RKO (cell line): ENCODE measurements around the gene EXD3.

Experiments
- DNase-seq: peaks from one replicate; pipeline ENCODE4 v3.0.0-alpha.2; 2016; ENCODE audit warnings: low spot score

The EXD3 gene

GRCh38 chr9:137294681-137295237 is 128.2 kb downstream of the EXD3 start:
- DNase-seq = peak; percentile 55

GRCh38 chr9:137294091-137294680 is 128.8 kb downstream of the EXD3 start:
- peak; percentile 87 for DNase-seq

- DNase-seq = no peak
These were observed 129.4 kb downstream of the EXD3 start for GRCh38 chr9:137293482-137294090.

- DNase-seq = no peak
These were observed 129.9 kb downstream of the EXD3 start for GRCh38 chr9:137293094-137293481.

GRCh38 chr9:137286975-137287383 is 136.0 kb downstream of the EXD3 start:
- DNase-seq = peak; percentile 89

- DNase-seq = no peak
These were observed 141.4 kb downstream of the EXD3 start for GRCh38 chr9:137281345-137282116.

- no peak for DNase-seq
These were observed 142.3 kb downstream of the EXD3 start for GRCh38 chr9:137280474-137281344.

GRCh38 chr9:137279741-137280473 is 143.1 kb downstream of the EXD3 start:
- no peak for DNase-seq

- DNase-seq = no peak
These were observed 143.9 kb downstream of the EXD3 start for GRCh38 chr9:137278721-137279711.

- DNase-seq = peak; percentile 69
These were observed 144.8 kb downstream of the EXD3 start for GRCh38 chr9:137278061-137278701.

- DNase-seq = peak; percentile 99
These were observed 145.5 kb downstream of the EXD3 start, which contains the start of gene TOR4A for GRCh38 chr9:137277329-137278041. TOR4A (plus strand) TSS chr9:137277726; CDS start chr9:137278690, 964 bp downstream.

- peak; percentile 70 for DNase-seq
These were observed 146.3 kb downstream of the EXD3 start for GRCh38 chr9:137276473-137277328.

- no peak for DNase-seq
These were observed 147.1 kb downstream of the EXD3 start for GRCh38 chr9:137275588-137276472.

GRCh38 chr9:137275203-137275587 is 147.8 kb downstream of the EXD3 start:
- DNase-seq = no peak

GRCh38 chr9:137273611-137274320 is 149.2 kb downstream of the EXD3 start:
- DNase-seq = no peak

- no peak for DNase-seq
These were observed 149.9 kb downstream of the EXD3 start for GRCh38 chr9:137273095-137273490.
